Keratinocyte (primary cell): ENCODE measurements around the gene CEACAM7.

Experiments used
- EZH2 ChIP-seq: IDR thresholded peaks from one replicate; pipeline ENCODE4 v1.6.1; 2012; ENCODE audit warnings: inconsistent platforms, mild to moderate bottlenecking, low read length, moderate library complexity
- TF ChIP-seq, protein P1 (sequence below), 3 experiments: IDR thresholded peaks in 1 of 3; conservative IDR thresholded peaks in 1 of 3; optimal IDR thresholded peaks in 1 of 3; 2 replicates in 2 of 3; 3 replicates in 1 of 3; pipeline versions ENCODE3 to v1.5.1; 2011; ENCODE audit warnings: low read length in 3 of 3, mild to moderate bottlenecking in 3 of 3, moderate library complexity in 2 of 3, control low read depth in 1 of 3, inconsistent platforms in 1 of 3; ENCODE audit not compliant: insufficient read depth in 2 of 3; ENCODE audit errors: extremely low read depth in 1 of 3

DNA sequence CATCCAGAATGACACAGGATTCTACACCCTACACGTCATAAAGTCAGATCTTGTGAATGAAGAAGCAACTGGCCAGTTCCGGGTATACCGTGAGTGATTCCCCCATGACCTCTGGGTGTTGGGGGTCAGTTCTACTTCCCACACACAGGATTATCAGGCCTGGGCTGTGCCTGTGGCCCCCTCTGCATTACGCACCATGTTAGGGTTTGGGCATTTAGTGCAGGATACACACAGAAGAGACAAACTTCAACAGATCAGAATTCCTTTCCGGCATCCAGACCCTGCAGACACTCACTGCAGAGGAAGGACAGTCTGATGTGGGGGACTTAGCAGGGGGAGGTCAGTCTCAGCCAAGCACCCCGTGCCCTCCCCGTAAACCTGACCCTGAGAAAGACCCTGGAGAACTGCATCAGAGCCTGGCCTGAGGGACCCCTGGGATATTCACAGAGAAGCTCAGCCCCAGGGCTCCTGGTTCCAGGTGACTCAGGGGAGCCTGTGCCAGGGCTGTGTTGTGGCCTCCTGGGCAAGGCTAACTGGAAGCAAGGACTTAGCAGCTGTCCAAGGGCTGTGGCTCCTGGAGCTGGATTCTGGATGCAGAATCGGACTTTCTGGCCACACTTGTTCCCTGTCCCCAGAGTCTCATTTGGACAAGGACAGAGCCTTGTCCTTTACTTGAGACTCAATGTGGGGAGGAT lies 22.0 kb upstream of the CEACAM7 start:
- TF ChIP-seq, protein P1, sequence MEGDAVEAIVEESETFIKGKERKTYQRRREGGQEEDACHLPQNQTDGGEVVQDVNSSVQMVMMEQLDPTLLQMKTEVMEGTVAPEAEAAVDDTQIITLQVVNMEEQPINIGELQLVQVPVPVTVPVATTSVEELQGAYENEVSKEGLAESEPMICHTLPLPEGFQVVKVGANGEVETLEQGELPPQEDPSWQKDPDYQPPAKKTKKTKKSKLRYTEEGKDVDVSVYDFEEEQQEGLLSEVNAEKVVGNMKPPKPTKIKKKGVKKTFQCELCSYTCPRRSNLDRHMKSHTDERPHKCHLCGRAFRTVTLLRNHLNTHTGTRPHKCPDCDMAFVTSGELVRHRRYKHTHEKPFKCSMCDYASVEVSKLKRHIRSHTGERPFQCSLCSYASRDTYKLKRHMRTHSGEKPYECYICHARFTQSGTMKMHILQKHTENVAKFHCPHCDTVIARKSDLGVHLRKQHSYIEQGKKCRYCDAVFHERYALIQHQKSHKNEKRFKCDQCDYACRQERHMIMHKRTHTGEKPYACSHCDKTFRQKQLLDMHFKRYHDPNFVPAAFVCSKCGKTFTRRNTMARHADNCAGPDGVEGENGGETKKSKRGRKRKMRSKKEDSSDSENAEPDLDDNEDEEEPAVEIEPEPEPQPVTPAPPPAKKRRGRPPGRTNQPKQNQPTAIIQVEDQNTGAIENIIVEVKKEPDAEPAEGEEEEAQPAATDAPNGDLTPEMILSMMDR (optimal IDR thresholded peaks at IDR 0.05 in 1 of 3, IDR thresholded peaks at IDR 0.05 in 1 of 3, conservative IDR thresholded peaks at IDR 0.05 in 1 of 3; ENCODE audit: extremely low read depth in 1 of 3, insufficient read depth in 2 of 3, low read length in 3 of 3) = no peak
- no peak for TF ChIP-seq EZH2
